ENCODE data around the gene C1QTNF9B. TPM values are rescaled to one million over a fixed set of nuclear protein-coding genes. Genes with fewer than 3 reads are reported as not detected.

The C1QTNF9B gene
- total and polyA plus RNA-seq, 2 of the 13 experiments (the other 11 are each of a cell fraction or from before 2014, with no cell fraction given): not detected

DNA sequence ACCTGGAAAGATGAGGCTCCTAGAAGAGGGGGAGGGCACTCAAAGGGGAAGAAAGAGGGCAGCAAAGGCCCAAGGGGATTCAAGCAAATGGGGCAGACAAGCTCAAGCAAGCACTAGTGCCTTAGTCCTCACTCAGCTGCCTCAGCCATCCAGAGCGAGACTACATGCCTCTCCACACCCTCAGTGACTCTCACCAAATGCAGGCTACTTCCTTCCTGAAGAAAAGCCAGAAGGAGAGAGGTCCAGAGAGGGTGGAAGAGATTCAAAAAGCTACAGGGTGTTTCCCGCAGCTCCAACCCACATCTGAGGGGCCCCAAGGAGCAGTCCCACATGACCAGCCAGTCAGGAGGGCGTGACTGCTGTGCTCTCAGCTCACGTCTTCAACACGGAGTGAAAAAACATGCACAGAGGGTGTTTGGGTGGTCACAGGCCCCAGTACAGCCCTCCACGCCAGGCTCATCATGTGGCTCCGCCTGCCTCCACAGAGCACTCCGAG is 48.6 kb downstream of the C1QTNF9B start (continued):
- no peak for TF ChIP-seq DZIP1 (CRISPR knock-in tag; IDR thresholded peaks at IDR 0.05)
- no peak for TF ChIP-seq SP1 (IDR thresholded peaks at IDR 0.05)
- no peak for TF ChIP-seq SP1 (CRISPR knock-in tag; IDR thresholded peaks at IDR 0.05)
- TF ChIP-seq ETV6 (CRISPR knock-in tag; conservative IDR thresholded peaks at IDR 0.05): no peak

- no peak for ATAC-seq
- Histone ChIP-seq H3K4me1 (ENCODE audit: insufficient read depth, low read length) (no peaks in the 10 kb centered on the region), H3K4me3 (replicated peaks in 1 of 3; ENCODE audit: insufficient read depth in 1 of 3, low read depth in 2 of 3, low read length in 3 of 3) (no peak overlapping the region), H3K9ac (ENCODE audit: insufficient read depth, low read depth, low read length) (no peak overlapping the region), H3K36me3 (replicated peaks in 1 of 2; ENCODE audit: control insufficient read depth in 1 of 2, insufficient read depth in 2 of 2, low read length in 2 of 2) (no peaks in the 10 kb centered on the region; a peak in 1 of 5 replicates), H3K27me3 (ENCODE audit: control insufficient read depth in 1 of 2, insufficient read depth in 2 of 2, low read length in 2 of 2) (no peaks in the 10 kb centered on the region), H2AFZ (ENCODE audit: low read length) (no peak overlapping the region), H4K20me1 (ENCODE audit: insufficient read depth, low read length) (no peaks in the 10 kb centered on the region), H3K9me3 (ENCODE audit: low read length) (no peaks in the 10 kb centered on the region), H3K79me2 (ENCODE audit: insufficient read depth, low read length) (no peaks in the 10 kb centered on the region), H3K4me2 (ENCODE audit: low read depth, low read length) (no peak overlapping the region), H3K27ac (ENCODE audit: extremely low read length, insufficient read depth, low read length) (no peak overlapping the region)
- no peak for FAIRE-seq
- POLR2A ChIA-PET: no interaction called here
- no TSS peak for BruUV-seq (replicated peaks)
- in situ Hi-C loops (cut with HindIII; ENCODE audit: extremely low pct_ligation_motif_present, low pct_unique_long_range_greater_than_20kb): no loop called here
- no peak for DNase-seq (ENCODE audit: low spot score)
- CTCF ChIA-PET (ENCODE audit: low intra/inter-chr PET ratio, low total read pairs): no interaction called here
- WGBS (ENCODE audit: low lambda C conversion rate): 97% methylated on average over 2 of the region's 2 CpGs
- intact Hi-C loops (cut with micrococcal nuclease; ENCODE audit: unreplicated experiment): no loop called here
- TF ChIP-seq ZNF337 (CRISPR knock-in tag; IDR thresholded peaks at IDR 0.05; ENCODE audit: borderline replicate concordance, low read depth): no peak
- no peak for TF ChIP-seq KDM4B (CRISPR knock-in tag; IDR thresholded peaks at IDR 0.05)
- TF ChIP-seq JDP2 (CRISPR knock-in tag; IDR thresholded peaks at IDR 0.05; ENCODE audit: borderline replicate concordance): no peak
- TF ChIP-seq JARID2 (CRISPR knock-in tag; IDR thresholded peaks at IDR 0.05; ENCODE audit: insufficient replicate concordance): no peak
- TF ChIP-seq ZNF772 (CRISPR knock-in tag; IDR thresholded peaks at IDR 0.05): no peak
- no peak for TF ChIP-seq ZBTB21 (CRISPR knock-in tag; IDR thresholded peaks at IDR 0.05)
- TF ChIP-seq ZSCAN31 (CRISPR knock-in tag; IDR thresholded peaks at IDR 0.05; ENCODE audit: low read depth): no peak
- no peak for TF ChIP-seq SALL1 (CRISPR knock-in tag; IDR thresholded peaks at IDR 0.05)
- no peak for TF ChIP-seq MTA1 (CRISPR knock-in tag; IDR thresholded peaks at IDR 0.05; ENCODE audit: borderline replicate concordance)
- TF ChIP-seq MLXIP (CRISPR knock-in tag; IDR thresholded peaks at IDR 0.05; ENCODE audit: borderline replicate concordance): no peak
- TF ChIP-seq TGIF2 (CRISPR knock-in tag; IDR thresholded peaks at IDR 0.05): no peak
- TF ChIP-seq ZNF501 (CRISPR knock-in tag; IDR thresholded peaks at IDR 0.05): no peak
- TF ChIP-seq CREM (IDR thresholded peaks at IDR 0.05): no peak
- TF ChIP-seq CREM (CRISPR knock-in tag; IDR thresholded peaks at IDR 0.05): no peak
- TF ChIP-seq RBM22 (optimal IDR thresholded peaks at IDR 0.05; ENCODE audit: low read length): no peak
- no peak for TF ChIP-seq KDM1A (CRISPR knock-in tag; IDR thresholded peaks at IDR 0.05)
- TF ChIP-seq FIP1L1 (IDR thresholded peaks at IDR 0.05; ENCODE audit: borderline replicate concordance, insufficient read depth, low read depth, low read length): no peak
Observed at GRCh38 chr13:23848019-23848418, 49.3 kb downstream of the C1QTNF9B start.

Measured in HepG2 (cell line).